DLD1 (cell line): Measurements from ENCODE around the gene MUTYH.

Experiments
- in situ Hi-C: cut with HindIII; loops from 2 replicates; pipeline ENCODE4 v1.10.0; 2017; ENCODE audit warnings: low sequenced_read_pairs

MUTYH gene

GRCh38 chr1:45282351-45282750 is 57.9 kb downstream of the MUTYH start:
- in situ Hi-C loops = no loop called here
